Measurements from ENCODE around the gene JPT1.

GRCh38 chr17:75131278-75132017 lies 22.9 kb downstream of the JPT1 start, which contains the start of gene NT5C:
- TF ChIP-seq CTCF (IDR thresholded peaks at IDR 0.05) (peak; percentile 43 to 72 (median 58)), POLR2A (IDR thresholded peaks at IDR 0.05) (no peak), EP300 (IDR thresholded peaks at IDR 0.05) (no peak)
